ENCODE measurements around the gene KREMEN1.

The KREMEN1 gene

GRCh38 chr22:29028468-29028867, 44.4 kb upstream of the KREMEN1 start:
- no peaks in the 10 kb centered on the region for H3F3A ChIP-seq (ENCODE audit: insufficient read depth, low read length)
- H3K4me1 ChIP-seq (ENCODE audit: low read length), result no peaks in the 10 kb centered on the region
- no peaks in the 10 kb centered on the region for H3K27me3 ChIP-seq (replicated peaks; ENCODE audit: insufficient read depth, low read length)
- H3K4me2 ChIP-seq (ENCODE audit: low read depth, low read length), result no peak overlapping the region
- no peaks in the 10 kb centered on the region for H3K79me2 ChIP-seq (ENCODE audit: low read length)
- H3K9me3 ChIP-seq (replicated peaks; ENCODE audit: insufficient read depth, low read length), result no peaks in the 10 kb centered on the region
- no peak overlapping the region for H3K4me3 ChIP-seq (ENCODE audit: low read length)
- H2AFZ ChIP-seq (ENCODE audit: low read length), result no peak overlapping the region
- TF ChIP-seq EZH2phosphoT487 (IDR thresholded peaks at IDR 0.05; ENCODE audit: low read length) (no peak), EZH2 (optimal IDR thresholded peaks at IDR 0.05; ENCODE audit: low read depth, low read length) (no peak), CTCF (IDR thresholded peaks at IDR 0.05; ENCODE audit: low read length) (no peak)
- H3K36me3 ChIP-seq (replicated peaks; ENCODE audit: insufficient read depth, low read length), result no peaks in the 10 kb centered on the region
- no peaks in the 10 kb centered on the region for H4K20me1 ChIP-seq (ENCODE audit: insufficient read depth, low read length)
- DNase-seq, result no peak
- H3K9ac ChIP-seq (ENCODE audit: low read length), result no peak overlapping the region
- no peaks in the 10 kb centered on the region for H3K9me2 ChIP-seq (replicated peaks; ENCODE audit: insufficient read depth, low read length)
- no peak overlapping the region for H3K27ac ChIP-seq (ENCODE audit: low read length)

DNA sequence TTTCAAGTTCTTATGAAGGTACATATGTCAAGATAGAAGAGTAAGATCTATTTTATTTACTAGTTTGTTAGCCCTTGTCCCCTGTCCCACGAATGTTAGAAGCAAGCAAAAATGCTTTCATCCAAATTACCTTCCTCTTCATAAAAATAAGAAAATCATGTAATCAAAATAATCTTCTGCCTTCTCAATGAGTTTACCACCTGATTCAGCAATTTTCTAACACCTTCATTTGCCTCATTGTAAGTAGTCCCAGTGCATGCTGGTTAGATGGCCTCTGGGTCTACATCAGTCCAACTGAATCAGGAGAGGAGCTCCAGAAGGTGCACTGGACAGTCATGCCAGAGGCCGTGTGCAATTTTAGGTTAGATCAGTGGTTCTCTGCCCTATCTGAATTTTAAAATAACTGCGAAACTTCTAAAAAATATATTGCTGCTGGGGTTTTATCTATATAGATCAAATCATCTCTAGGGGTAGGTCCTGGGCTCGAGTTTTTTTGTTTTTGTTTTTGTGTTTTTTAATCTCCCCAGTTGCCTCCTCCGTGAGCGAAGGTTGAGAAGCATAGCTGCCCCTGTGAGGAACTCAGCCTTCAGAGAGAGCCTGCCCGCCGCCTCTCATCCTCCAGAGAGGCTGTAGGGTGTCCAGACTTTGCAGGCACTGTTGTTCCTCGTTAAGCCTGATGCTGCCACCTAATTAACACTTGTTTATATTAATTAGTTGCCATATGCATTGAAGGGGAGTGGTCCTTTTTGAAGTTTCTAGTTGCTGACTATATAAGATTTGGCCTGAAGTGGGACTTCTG, 43.4 kb upstream of the KREMEN1 start:
- Histone ChIP-seq H2AFZ (ENCODE audit: low read length) (no peak overlapping the region), H3K36me3 (replicated peaks; ENCODE audit: insufficient read depth, low read length) (no peaks in the 10 kb centered on the region), H3K4me3 (ENCODE audit: low read length) (no peak overlapping the region), H3K9me2 (replicated peaks; ENCODE audit: insufficient read depth, low read length) (no peaks in the 10 kb centered on the region), H3K27ac (ENCODE audit: low read length) (no peak overlapping the region), H3K9me3 (replicated peaks; ENCODE audit: insufficient read depth, low read length) (no peaks in the 10 kb centered on the region), H3F3A (ENCODE audit: insufficient read depth, low read length) (no peaks in the 10 kb centered on the region), H3K9ac (ENCODE audit: low read length) (no peak overlapping the region), H3K79me2 (ENCODE audit: low read length) (no peaks in the 10 kb centered on the region), H3K4me2 (ENCODE audit: low read depth, low read length) (no peak overlapping the region), H3K4me1 (ENCODE audit: low read length) (no peaks in the 10 kb centered on the region), H3K27me3 (replicated peaks; ENCODE audit: insufficient read depth, low read length) (no peaks in the 10 kb centered on the region), H4K20me1 (ENCODE audit: insufficient read depth, low read length) (no peaks in the 10 kb centered on the region)
- TF ChIP-seq EZH2phosphoT487 (IDR thresholded peaks at IDR 0.05; ENCODE audit: low read length), result no peak
- TF ChIP-seq EZH2 (optimal IDR thresholded peaks at IDR 0.05; ENCODE audit: low read depth, low read length), result no peak
- no peak for TF ChIP-seq CTCF (IDR thresholded peaks at IDR 0.05; ENCODE audit: low read length)
- DNase-seq, result no peak

DNA sequence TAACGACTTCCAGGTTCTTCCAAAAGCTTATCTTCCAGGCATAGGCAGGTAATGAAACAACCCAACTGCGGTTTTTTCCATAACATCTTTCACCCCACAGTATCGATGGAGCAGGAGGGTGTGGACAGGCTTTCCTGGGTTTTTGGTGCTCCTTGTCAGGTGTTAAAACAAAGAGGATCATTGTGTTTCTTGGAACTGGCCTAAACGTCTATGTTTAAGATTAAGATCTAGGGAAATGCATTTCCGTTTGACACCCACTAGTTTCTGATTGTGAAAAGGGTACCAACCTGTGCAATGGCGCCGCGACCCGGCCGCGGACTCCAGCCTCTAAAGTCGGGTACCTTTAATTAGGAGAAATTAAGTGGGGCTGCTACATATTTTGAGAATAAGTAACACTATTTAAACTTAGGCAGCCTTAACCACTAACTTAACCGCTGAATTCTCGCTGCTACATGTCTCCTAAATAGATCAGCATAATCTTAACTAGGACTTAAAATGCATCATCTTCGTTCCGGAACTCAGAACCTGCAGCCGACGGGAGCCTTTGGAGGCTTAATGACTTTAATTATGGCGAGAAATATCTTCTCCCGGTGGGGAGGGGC, 42.7 kb upstream of the KREMEN1 start:
- Histone ChIP-seq H3K9me2 (replicated peaks; ENCODE audit: insufficient read depth, low read length) (no peaks in the 10 kb centered on the region), H3K27me3 (replicated peaks; ENCODE audit: insufficient read depth, low read length) (no peaks in the 10 kb centered on the region), H3K4me3 (ENCODE audit: low read length) (no peak overlapping the region), H3K79me2 (ENCODE audit: low read length) (no peaks in the 10 kb centered on the region), H3K9ac (ENCODE audit: low read length) (no peak overlapping the region), H4K20me1 (ENCODE audit: insufficient read depth, low read length) (no peaks in the 10 kb centered on the region), H3K4me1 (ENCODE audit: low read length) (no peaks in the 10 kb centered on the region), H3K9me3 (replicated peaks; ENCODE audit: insufficient read depth, low read length) (no peaks in the 10 kb centered on the region), H3K27ac (ENCODE audit: low read length) (no peak overlapping the region), H2AFZ (ENCODE audit: low read length) (no peak overlapping the region), H3F3A (ENCODE audit: insufficient read depth, low read length) (no peaks in the 10 kb centered on the region), H3K4me2 (ENCODE audit: low read depth, low read length) (no peak overlapping the region), H3K36me3 (replicated peaks; ENCODE audit: insufficient read depth, low read length) (no peaks in the 10 kb centered on the region)
- DNase-seq, result no peak
- TF ChIP-seq EZH2 (optimal IDR thresholded peaks at IDR 0.05; ENCODE audit: low read depth, low read length) (no peak), EZH2phosphoT487 (IDR thresholded peaks at IDR 0.05; ENCODE audit: low read length) (no peak)

Measured in MM.1S (cell line).